Ovary (tissue), 9 donors: ENCODE measurements around the gene NBEA. TPM values are rescaled to one million over a fixed set of nuclear protein-coding genes. Genes with fewer than 3 reads are reported as not detected.
"Not testable (repeated sequence)": the region's sequence is repeated elsewhere in the genome, so short reads cannot be mapped to it uniquely, and the experiment has no call there.

Experiments used
- DNase-seq, 5 donors: peaks; one replicate each; pipeline ENCODE4 v3.0.0-alpha.2; 2019 to 2020
- H3K27ac ChIP-seq, 2 donors: fragments of 200-600 bp; one replicate each; pipeline versions ENCODE4 v1.5.1 to v1.8.0; 2019 to 2022
- H3K27me3 ChIP-seq: fragments of 200-600 bp; one replicate; pipeline ENCODE4 v1.8.0; 2022
- H3K36me3 ChIP-seq: fragments of 200-600 bp; sonication (generic); one replicate; pipeline ENCODE4 v1.5.1; 2019
- H3K4me1 ChIP-seq: one replicate; pipeline ENCODE4 v1.8.1; 2013; ENCODE audit warnings: mild to moderate bottlenecking, moderate library complexity; ENCODE audit not compliant: insufficient read depth
- H3K4me3 ChIP-seq: fragments of 200-600 bp; sonication (generic); one replicate; pipeline ENCODE4 v1.5.1; 2017
- H3K9me3 ChIP-seq, 2 donors: fragments of 200-600 bp in 1 of 2; sonication (generic) in 1 of 2; one replicate each; pipeline versions ENCODE4 v1.5.1 to v1.8.1; 2013 to 2019; ENCODE audit warnings: mild to moderate bottlenecking in 1 of 2, moderate library complexity in 1 of 2
- EP300 ChIP-seq: sonication (generic); formaldehyde crosslinking; IDR thresholded peaks from one replicate; pipeline ENCODE4 v1.6.1; 2017; ENCODE audit warnings: antibody characterized with exemption
- POLR2A ChIP-seq: fragments of 450-650 bp; IDR thresholded peaks from one replicate; pipeline ENCODE4 v1.6.1; 2017; ENCODE audit warnings: antibody characterized with exemption, mild to moderate bottlenecking, moderate library complexity
- WGBS, 3 donors: extraction: QIAGEN DNeasy Blood & Tissue Kit in 1 of 3; methylation state at CpG; one replicate each; pipeline versions ENCODE4 v1.1.5 to v1.1.7; 2013 to 2017; 5-methylcytosine and 5-hydroxymethylcytosine counted together
- intact Hi-C, 4 donors: fragments of 100-400 bp; cut with DNase I; formaldehyde crosslinking; loops; one replicate each; pipeline versions ENCODE4 v1.11.0 to v1.15.1; 2022 to 2023
- polyA plus RNA-seq, 2 donors: library from polyadenylated mRNA; stranded (reverse); fragments of 200-250 nt in 1 of 2; fragments of 350-450 nt in 1 of 2; fragmentation: Illumina TruSeq in 1 of 2; extraction: RNeasy Lipid Tissue Mini Kit (QIAGEN cat#74804) in 1 of 2; gene quantifications; one replicate each; pipeline ENCODE4 v1.2.3, GENCODE V29; 2013 to 2014
- total RNA-seq, 7 donors: library from RNA; depleted of rRNA in 2 of 7; stranded (reverse); fragments of >200 nt in 2 of 7; fragmentation: NEBNext Ultra II Directional in 3 of 7; extraction: Animal tissue kit (Norgen Biotek cat#: 25700) in 3 of 7; gene quantifications; one replicate each; pipeline versions ENCODE4 v1.1.0 to v1.2.4, GENCODE V29; 2016 to 2023
- TF ChIP-seq, protein P1 (sequence below), 3 donors: fragments of 450-650 bp in 2 of 3; fragments of 200-600 bp in 1 of 3; IDR thresholded peaks; one replicate each; pipeline versions ENCODE4 v1.5.1 to v1.8.0; 2016 to 2022; ENCODE audit warnings: antibody characterized with exemption in 3 of 3, mild to moderate bottlenecking in 1 of 3
- donor health status: DM: no; HTN: no; CAD: no; lungs with moderate emphysema.
- donor health status: DM: no; HTN: no; CAD: no.
- donor health status: Bipolar disorder and iron deficiency.
- donor health status: DM: yes; HTN: yes; CAD: no.
- donor health status: DM: no; HTN: no; CAD: no.
- donor health status: DM: yes; HTN: yes; CAD: no.

Gene NBEA
- total and polyA plus RNA-seq, 9 donors: 5.8 to 18.9 (median 16.0) TPM

DNA sequence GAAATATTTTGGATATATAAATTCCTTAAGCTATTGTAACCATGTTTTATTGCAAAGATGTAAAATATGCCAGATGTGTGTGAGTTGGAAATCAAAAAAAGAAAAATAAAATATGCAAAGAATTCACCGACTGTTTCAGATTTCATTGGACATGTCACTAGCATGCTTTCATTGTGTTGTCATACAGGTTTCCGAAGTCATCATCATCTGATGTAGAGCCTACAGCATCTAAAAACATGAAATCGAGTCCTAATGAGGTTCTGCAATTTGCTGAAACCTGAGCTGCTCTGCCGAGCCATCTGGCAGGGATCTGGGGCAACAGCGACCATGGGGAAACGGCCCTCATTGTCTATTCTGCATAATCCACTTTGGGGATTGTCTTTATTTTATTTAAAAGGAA is 730.5 kb downstream of the NBEA start:
- 79 to 85% (median 81%) methylated on average over 6 of the region's 6 CpGs for WGBS, 3 donors
- H3K36me3 ChIP-seq: no peaks in the 10 kb centered on the region
- no peaks in the 10 kb centered on the region for H3K4me1 ChIP-seq
- H3K27ac ChIP-seq: no peak overlapping the region
- DNase-seq: no peak
- H3K27me3 ChIP-seq: no peaks in the 10 kb centered on the region
- H3K9me3 ChIP-seq: no peaks in the 10 kb centered on the region
- TF ChIP-seq, protein P1, sequence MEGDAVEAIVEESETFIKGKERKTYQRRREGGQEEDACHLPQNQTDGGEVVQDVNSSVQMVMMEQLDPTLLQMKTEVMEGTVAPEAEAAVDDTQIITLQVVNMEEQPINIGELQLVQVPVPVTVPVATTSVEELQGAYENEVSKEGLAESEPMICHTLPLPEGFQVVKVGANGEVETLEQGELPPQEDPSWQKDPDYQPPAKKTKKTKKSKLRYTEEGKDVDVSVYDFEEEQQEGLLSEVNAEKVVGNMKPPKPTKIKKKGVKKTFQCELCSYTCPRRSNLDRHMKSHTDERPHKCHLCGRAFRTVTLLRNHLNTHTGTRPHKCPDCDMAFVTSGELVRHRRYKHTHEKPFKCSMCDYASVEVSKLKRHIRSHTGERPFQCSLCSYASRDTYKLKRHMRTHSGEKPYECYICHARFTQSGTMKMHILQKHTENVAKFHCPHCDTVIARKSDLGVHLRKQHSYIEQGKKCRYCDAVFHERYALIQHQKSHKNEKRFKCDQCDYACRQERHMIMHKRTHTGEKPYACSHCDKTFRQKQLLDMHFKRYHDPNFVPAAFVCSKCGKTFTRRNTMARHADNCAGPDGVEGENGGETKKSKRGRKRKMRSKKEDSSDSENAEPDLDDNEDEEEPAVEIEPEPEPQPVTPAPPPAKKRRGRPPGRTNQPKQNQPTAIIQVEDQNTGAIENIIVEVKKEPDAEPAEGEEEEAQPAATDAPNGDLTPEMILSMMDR (IDR thresholded peaks at IDR 0.05): no peak
- TF ChIP-seq POLR2A (no peak), EP300 (no peak)
- H3K4me3 ChIP-seq: no peak overlapping the region
- intact Hi-C loops: no loop called here

DNA sequence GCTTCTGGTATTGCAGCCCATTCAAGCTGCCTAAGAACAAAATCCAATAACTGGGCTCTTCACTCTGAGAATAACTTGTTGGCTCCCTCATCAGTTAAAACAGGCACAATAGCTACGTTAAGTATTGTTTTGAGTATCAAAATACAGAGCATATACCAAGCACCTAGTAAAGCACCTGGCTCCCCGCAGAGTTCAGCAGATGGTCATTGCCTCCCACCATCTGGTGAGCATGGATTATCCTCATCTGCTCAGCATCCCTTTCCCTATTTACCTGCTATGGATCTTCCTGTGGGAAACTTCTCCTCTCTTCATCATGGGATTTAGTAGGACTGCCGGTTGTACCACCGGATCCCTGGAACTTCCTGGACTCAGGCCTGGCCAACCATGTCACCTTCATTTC is 733.6 kb downstream of the NBEA start:
- H3K27me3 ChIP-seq: no peaks in the 10 kb centered on the region
- DNase-seq: no peak
- no peaks in the 10 kb centered on the region for H3K4me1 ChIP-seq
- no peak for TF ChIP-seq POLR2A
- WGBS, 3 donors: 76 to 89% (median 87%) methylated on average over 4 of the region's 4 CpGs
- H3K4me3 ChIP-seq: no peak overlapping the region
- intact Hi-C loops: no loop called here
- H3K9me3 ChIP-seq: no peaks in the 10 kb centered on the region
- no peaks in the 10 kb centered on the region for H3K36me3 ChIP-seq
- H3K27ac ChIP-seq: no peak overlapping the region

DNA sequence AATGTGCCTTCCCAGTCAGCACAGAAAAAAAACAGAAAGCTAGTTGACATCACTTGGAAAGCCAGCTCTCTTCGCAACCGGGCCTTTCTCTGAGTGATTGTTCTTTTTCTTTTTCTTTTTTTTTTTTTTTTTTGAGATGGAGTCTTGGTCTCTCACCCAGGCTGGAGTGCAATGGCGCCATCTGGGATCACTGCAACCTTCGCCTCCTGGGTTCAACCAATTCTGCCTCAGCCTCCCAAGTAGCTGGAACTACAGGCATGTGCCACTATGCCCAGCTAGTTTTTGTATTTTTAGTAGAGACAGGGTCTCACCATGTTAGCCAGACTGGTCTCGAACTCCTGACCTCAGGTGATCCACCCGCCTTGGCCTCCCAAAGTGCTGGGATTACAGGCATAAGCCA is 735.8 kb downstream of the NBEA start:
- intact Hi-C loops, H3K4me3 ChIP-seq, H3K27ac ChIP-seq, H3K4me1 ChIP-seq, H3K36me3 ChIP-seq, DNase-seq, H3K27me3 ChIP-seq, H3K9me3 ChIP-seq: not testable (repeated sequence)
- 76 to 78% (median 78%) methylated on average over 6 of the region's 6 CpGs for WGBS, 3 donors

DNA sequence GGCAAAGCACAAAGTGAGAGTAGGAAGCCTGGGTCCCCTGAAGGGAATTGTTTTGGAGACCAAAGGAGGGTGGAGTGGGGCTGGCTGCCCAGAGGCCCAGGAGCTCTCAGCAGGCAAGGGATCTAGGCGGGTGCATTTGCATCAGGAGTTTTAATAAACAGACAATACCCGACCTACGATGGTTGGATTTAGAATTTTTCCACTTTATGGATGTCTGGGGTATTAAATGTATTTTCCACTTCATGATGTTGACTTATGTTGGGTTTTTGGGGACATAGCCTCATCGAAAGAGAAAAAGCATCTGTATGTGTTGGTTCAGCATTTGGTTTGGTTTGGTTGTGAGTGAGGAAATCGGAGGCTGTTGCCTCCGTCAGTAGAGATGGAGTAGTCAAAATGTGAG is 739.6 kb downstream of the NBEA start:
- Histone ChIP-seq H3K4me1 (no peaks in the 10 kb centered on the region), H3K36me3 (no peaks in the 10 kb centered on the region), H3K27me3 (no peaks in the 10 kb centered on the region), H3K4me3 (no peak overlapping the region), H3K9me3 (no peaks in the 10 kb centered on the region), H3K27ac (no peak overlapping the region)
- intact Hi-C loops: no loop called here
- no peak for DNase-seq
- TF ChIP-seq EP300: no peak
- TF ChIP-seq POLR2A: no peak
- TF ChIP-seq, protein P1 (IDR thresholded peaks at IDR 0.05): no peak
- 94 to 97% (median 95%) methylated on average over 6 of the region's 6 CpGs for WGBS, 3 donors

DNA sequence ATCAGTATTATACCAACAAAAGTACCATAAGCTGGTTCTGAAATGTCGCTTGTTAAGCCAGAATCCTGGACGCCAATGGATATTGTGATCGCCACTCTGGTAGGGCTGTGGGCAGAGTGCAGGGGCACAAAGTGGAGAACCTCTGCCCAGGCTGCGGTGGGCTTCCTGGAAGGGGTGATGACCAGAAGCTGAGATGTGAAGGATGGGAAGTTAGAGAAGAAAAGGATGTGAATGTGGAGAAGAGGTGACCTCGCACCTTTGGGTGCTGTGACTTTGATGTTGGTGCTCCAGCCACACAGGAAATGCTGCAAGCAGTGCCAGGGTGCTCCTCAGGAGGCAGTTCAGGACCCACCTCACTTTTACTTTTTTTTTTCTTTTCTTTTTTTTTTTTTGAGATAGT is 742.4 kb downstream of the NBEA start:
- WGBS, 3 donors: 94 to 95% (median 94%) methylated on average over 5 of the region's 5 CpGs
- TF ChIP-seq POLR2A (no peak), EP300 (no peak)
- TF ChIP-seq, protein P1 (IDR thresholded peaks at IDR 0.05): no peak
- Histone ChIP-seq H3K27ac (no peak overlapping the region), H3K4me1 (no peaks in the 10 kb centered on the region), H3K27me3 (no peaks in the 10 kb centered on the region), H3K36me3 (no peaks in the 10 kb centered on the region), H3K9me3 (no peaks in the 10 kb centered on the region), H3K4me3 (no peak overlapping the region)
- DNase-seq: no peak
- intact Hi-C loops: no loop called here

DNA sequence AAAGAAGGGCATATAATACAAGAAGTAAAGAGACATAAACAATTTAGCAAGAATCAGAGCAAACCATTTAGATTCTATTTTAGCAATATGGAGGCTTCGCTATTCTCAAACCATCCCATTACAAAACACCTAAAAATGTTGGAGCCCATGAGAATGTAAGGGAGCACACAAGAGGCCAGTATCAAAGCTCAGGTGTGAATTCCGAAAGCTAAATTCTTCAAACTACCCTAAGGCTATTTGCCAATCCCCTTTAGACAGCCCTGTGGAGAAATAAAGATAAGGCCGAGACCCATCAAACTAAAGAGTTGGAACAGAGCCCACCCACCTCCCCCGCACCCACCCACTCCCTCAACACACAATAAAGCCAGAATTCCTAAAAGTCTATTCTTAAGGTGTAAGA is 745.3 kb downstream of the NBEA start:
- no peak for DNase-seq
- Histone ChIP-seq H3K36me3 (no peaks in the 10 kb centered on the region), H3K4me1 (no peaks in the 10 kb centered on the region), H3K27ac (no peak overlapping the region), H3K4me3 (no peak overlapping the region), H3K27me3 (no peaks in the 10 kb centered on the region), H3K9me3 (no peaks in the 10 kb centered on the region)
- intact Hi-C loops: no loop called here
- 42 to 62% (median 44%) methylated on average over 4 of the region's 4 CpGs for WGBS, 3 donors
- TF ChIP-seq POLR2A (no peak), EP300 (no peak)
- TF ChIP-seq, protein P1 (IDR thresholded peaks at IDR 0.05): no peak
